Measurements from ENCODE around the gene WFS1.

Gene WFS1

GRCh38 chr4:6306299-6306698, 36.6 kb downstream of the WFS1 start:
- H3K4me3 ChIP-seq (ENCODE audit: low read length), result no peak overlapping the region
- H4K20me1 ChIP-seq (ENCODE audit: insufficient read depth, low read length), result no peaks in the 10 kb centered on the region
- H3K27ac ChIP-seq (ENCODE audit: low read length), result no peak overlapping the region
- H3K27me3 ChIP-seq (replicated peaks; ENCODE audit: insufficient read depth, low read length), result peaks cover 10% of the 10 kb centered on the region
- no peak overlapping the region for H3K4me2 ChIP-seq (ENCODE audit: low read depth, low read length)
- no peak for TF ChIP-seq EZH2 (optimal IDR thresholded peaks at IDR 0.05; ENCODE audit: low read depth, low read length)
- no peak for TF ChIP-seq CTCF (IDR thresholded peaks at IDR 0.05; ENCODE audit: low read length)
- TF ChIP-seq EZH2phosphoT487 (IDR thresholded peaks at IDR 0.05; ENCODE audit: low read length), result no peak
- H3K36me3 ChIP-seq (replicated peaks; ENCODE audit: insufficient read depth, low read length), result 0 out of 2 replicates have a peak, but pooled peaks cover 7% of the 10 kb centered on the region
- H3K4me1 ChIP-seq (ENCODE audit: low read length), result no peaks in the 10 kb centered on the region
- no peak overlapping the region for H2AFZ ChIP-seq (ENCODE audit: low read length)
- no peak for DNase-seq
- no peaks in the 10 kb centered on the region for H3K79me2 ChIP-seq (ENCODE audit: low read length)
- no peaks in the 10 kb centered on the region for H3K9me2 ChIP-seq (replicated peaks; ENCODE audit: insufficient read depth, low read length)
- no peaks in the 10 kb centered on the region for H3K9me3 ChIP-seq (replicated peaks; ENCODE audit: insufficient read depth, low read length)
- no peak overlapping the region for H3K9ac ChIP-seq (ENCODE audit: low read length)
- H3F3A ChIP-seq (ENCODE audit: insufficient read depth, low read length), result no peaks in the 10 kb centered on the region

- Histone ChIP-seq H4K20me1 (ENCODE audit: insufficient read depth, low read length) (no peaks in the 10 kb centered on the region), H2AFZ (ENCODE audit: low read length) (no peak overlapping the region), H3K9me3 (replicated peaks; ENCODE audit: insufficient read depth, low read length) (no peaks in the 10 kb centered on the region), H3K4me2 (ENCODE audit: low read depth, low read length) (no peak overlapping the region), H3F3A (ENCODE audit: insufficient read depth, low read length) (no peaks in the 10 kb centered on the region), H3K27ac (ENCODE audit: low read length) (no peak overlapping the region), H3K27me3 (replicated peaks; ENCODE audit: insufficient read depth, low read length) (peaks cover 10% of the 10 kb centered on the region), H3K79me2 (ENCODE audit: low read length) (no peaks in the 10 kb centered on the region), H3K4me1 (ENCODE audit: low read length) (no peaks in the 10 kb centered on the region), H3K9me2 (replicated peaks; ENCODE audit: insufficient read depth, low read length) (no peaks in the 10 kb centered on the region), H3K4me3 (ENCODE audit: low read length) (no peak overlapping the region), H3K9ac (ENCODE audit: low read length) (no peak overlapping the region), H3K36me3 (replicated peaks; ENCODE audit: insufficient read depth, low read length) (no peaks in the 10 kb centered on the region)
- TF ChIP-seq EZH2 (optimal IDR thresholded peaks at IDR 0.05; ENCODE audit: low read depth, low read length) (no peak), EZH2phosphoT487 (IDR thresholded peaks at IDR 0.05; ENCODE audit: low read length) (no peak), CTCF (IDR thresholded peaks at IDR 0.05; ENCODE audit: low read length) (no peak)
- DNase-seq, result no peak
Measured at GRCh38 chr4:6307230-6307629, 37.6 kb downstream of the WFS1 start.

- Histone ChIP-seq H3K9me2 (replicated peaks; ENCODE audit: insufficient read depth, low read length) (no peaks in the 10 kb centered on the region), H3K36me3 (replicated peaks; ENCODE audit: insufficient read depth, low read length) (no peaks in the 10 kb centered on the region), H3K4me3 (ENCODE audit: low read length) (no peak overlapping the region), H3K4me2 (ENCODE audit: low read depth, low read length) (no peak overlapping the region), H3K79me2 (ENCODE audit: low read length) (no peaks in the 10 kb centered on the region), H3K4me1 (ENCODE audit: low read length) (no peaks in the 10 kb centered on the region), H3K27ac (ENCODE audit: low read length) (no peak overlapping the region), H3K27me3 (replicated peaks; ENCODE audit: insufficient read depth, low read length) (peaks cover 10% of the 10 kb centered on the region), H3K9me3 (replicated peaks; ENCODE audit: insufficient read depth, low read length) (no peaks in the 10 kb centered on the region), H3F3A (ENCODE audit: insufficient read depth, low read length) (no peaks in the 10 kb centered on the region), H3K9ac (ENCODE audit: low read length) (no peak overlapping the region), H4K20me1 (ENCODE audit: insufficient read depth, low read length) (no peaks in the 10 kb centered on the region), H2AFZ (ENCODE audit: low read length) (no peak overlapping the region)
- no peak for DNase-seq
- no peak for TF ChIP-seq CTCF (IDR thresholded peaks at IDR 0.05; ENCODE audit: low read length)
- no peak for TF ChIP-seq EZH2 (optimal IDR thresholded peaks at IDR 0.05; ENCODE audit: low read depth, low read length)
- TF ChIP-seq EZH2phosphoT487 (IDR thresholded peaks at IDR 0.05; ENCODE audit: low read length), result no peak
Measured at GRCh38 chr4:6307891-6308290, 38.2 kb downstream of the WFS1 start.
